Tibial artery (tissue), 4 donors: Measurements from ENCODE around the gene HOPX.

Source experiments
- DNase-seq, 2 donors: peaks; one replicate each; pipeline ENCODE4 v3.0.0-alpha.2; 2019
- H3K27ac ChIP-seq, 2 donors: fragments of 200-600 bp; sonication (generic) in 1 of 2; 1 replicate in 1 of 2; 2 replicates in 1 of 2; pipeline ENCODE4 v1.5.1; 2018 to 2019; ENCODE audit warnings: mild to moderate bottlenecking in 1 of 2
- H3K27me3 ChIP-seq, 2 donors: fragments of 200-600 bp; sonication (generic) in 1 of 2; one replicate each; pipeline versions ENCODE4 v1.5.1 to v1.6.0; 2016 to 2019
- H3K36me3 ChIP-seq, 3 donors: fragments of 200-600 bp; sonication (generic) in 2 of 3; one replicate each; pipeline ENCODE4 v1.5.1; 2016 to 2019; ENCODE audit warnings: mild to moderate bottlenecking in 2 of 3
- H3K4me1 ChIP-seq, 4 donors: fragments of 200-600 bp; sonication (generic) in 2 of 4; 1 replicate in 3 of 4; 2 replicates in 1 of 4; pipeline ENCODE4 v1.5.1; 2016 to 2019
- H3K4me3 ChIP-seq, 2 donors: fragments of 200-600 bp; sonication (generic) in 1 of 2; 1 replicate in 1 of 2; 2 replicates in 1 of 2; pipeline ENCODE4 v1.5.1; 2018 to 2019; ENCODE audit warnings: mild to moderate bottlenecking in 2 of 2
- H3K9me3 ChIP-seq, 3 donors: fragments of 200-600 bp; sonication (generic) in 1 of 3; one replicate each; pipeline ENCODE4 v1.5.1; 2016 to 2019
- intact Hi-C: fragments of 100-400 bp; cut with DNase I; formaldehyde crosslinking; loops from one replicate; pipeline ENCODE4 v1.15.0; 2023; ENCODE audit warnings: low total_unique reads
- TF ChIP-seq, protein P1 (sequence below), 2 experiments: fragments of 200-600 bp in 1 of 2; fragments of 450-650 bp in 1 of 2; IDR thresholded peaks; one replicate each; pipeline ENCODE4 v1.5.1; 2017 to 2019; ENCODE audit warnings: antibody characterized with exemption in 2 of 2, mild to moderate bottlenecking in 1 of 2, moderate library complexity in 1 of 2

HOPX gene

GRCh38 chr4:56692576-56692975 is 11.5 kb upstream of the HOPX start:
- DNase-seq: no peak
- Histone ChIP-seq H3K4me3 (no peak overlapping the region), H3K36me3 (no peaks in the 10 kb centered on the region), H3K4me1 (no peaks in the 10 kb centered on the region), H3K27me3 (no peaks in the 10 kb centered on the region), H3K9me3 (no peaks in the 10 kb centered on the region), H3K27ac (no peak overlapping the region)
- intact Hi-C loops: no loop called here
- TF ChIP-seq, protein P1, sequence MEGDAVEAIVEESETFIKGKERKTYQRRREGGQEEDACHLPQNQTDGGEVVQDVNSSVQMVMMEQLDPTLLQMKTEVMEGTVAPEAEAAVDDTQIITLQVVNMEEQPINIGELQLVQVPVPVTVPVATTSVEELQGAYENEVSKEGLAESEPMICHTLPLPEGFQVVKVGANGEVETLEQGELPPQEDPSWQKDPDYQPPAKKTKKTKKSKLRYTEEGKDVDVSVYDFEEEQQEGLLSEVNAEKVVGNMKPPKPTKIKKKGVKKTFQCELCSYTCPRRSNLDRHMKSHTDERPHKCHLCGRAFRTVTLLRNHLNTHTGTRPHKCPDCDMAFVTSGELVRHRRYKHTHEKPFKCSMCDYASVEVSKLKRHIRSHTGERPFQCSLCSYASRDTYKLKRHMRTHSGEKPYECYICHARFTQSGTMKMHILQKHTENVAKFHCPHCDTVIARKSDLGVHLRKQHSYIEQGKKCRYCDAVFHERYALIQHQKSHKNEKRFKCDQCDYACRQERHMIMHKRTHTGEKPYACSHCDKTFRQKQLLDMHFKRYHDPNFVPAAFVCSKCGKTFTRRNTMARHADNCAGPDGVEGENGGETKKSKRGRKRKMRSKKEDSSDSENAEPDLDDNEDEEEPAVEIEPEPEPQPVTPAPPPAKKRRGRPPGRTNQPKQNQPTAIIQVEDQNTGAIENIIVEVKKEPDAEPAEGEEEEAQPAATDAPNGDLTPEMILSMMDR (IDR thresholded peaks at IDR 0.05): no peak

DNA sequence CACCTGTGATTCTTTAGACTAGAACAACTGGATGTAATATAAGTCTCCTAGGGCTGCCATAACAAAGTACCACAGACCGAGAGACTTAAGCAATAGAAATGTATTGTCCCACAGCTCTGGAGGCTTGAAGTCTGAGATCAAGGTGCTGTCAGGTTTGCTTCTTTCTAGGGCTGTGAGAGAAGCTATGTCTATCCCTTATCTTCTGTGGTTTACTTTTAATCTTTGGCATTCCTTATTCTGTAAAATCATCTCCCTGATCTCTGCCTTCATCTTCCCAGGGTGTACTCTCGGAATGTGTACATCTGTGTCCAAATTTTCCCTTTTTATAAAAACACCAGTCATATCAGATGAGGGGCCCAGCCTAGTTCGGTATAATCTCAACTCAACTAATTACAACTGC is 10.3 kb upstream of the HOPX start:
- Histone ChIP-seq H3K4me3 (no peak overlapping the region), H3K27ac (no peak overlapping the region), H3K27me3 (no peaks in the 10 kb centered on the region), H3K4me1 (no peaks in the 10 kb centered on the region), H3K36me3 (no peaks in the 10 kb centered on the region), H3K9me3 (no peaks in the 10 kb centered on the region)
- DNase-seq: no peak
- intact Hi-C loops: no loop called here
- TF ChIP-seq, protein P1 (IDR thresholded peaks at IDR 0.05): no peak

GRCh38 chr4:56690393-56690792 is 9.3 kb upstream of the HOPX start:
- Histone ChIP-seq H3K27ac (no peak overlapping the region), H3K27me3 (no peaks in the 10 kb centered on the region), H3K36me3 (no peaks in the 10 kb centered on the region), H3K4me1 (no peaks in the 10 kb centered on the region), H3K4me3 (no peak overlapping the region), H3K9me3 (no peaks in the 10 kb centered on the region)
- TF ChIP-seq, protein P1 (IDR thresholded peaks at IDR 0.05): no peak
- no peak for DNase-seq
- intact Hi-C loops: no loop called here

GRCh38 chr4:56689201-56689969 is 8.3 kb upstream of the HOPX start:
- intact Hi-C loops: no loop called here
- TF ChIP-seq, protein P1 (IDR thresholded peaks at IDR 0.05): no peak
- no peak overlapping the region for H3K27ac ChIP-seq

DNA sequence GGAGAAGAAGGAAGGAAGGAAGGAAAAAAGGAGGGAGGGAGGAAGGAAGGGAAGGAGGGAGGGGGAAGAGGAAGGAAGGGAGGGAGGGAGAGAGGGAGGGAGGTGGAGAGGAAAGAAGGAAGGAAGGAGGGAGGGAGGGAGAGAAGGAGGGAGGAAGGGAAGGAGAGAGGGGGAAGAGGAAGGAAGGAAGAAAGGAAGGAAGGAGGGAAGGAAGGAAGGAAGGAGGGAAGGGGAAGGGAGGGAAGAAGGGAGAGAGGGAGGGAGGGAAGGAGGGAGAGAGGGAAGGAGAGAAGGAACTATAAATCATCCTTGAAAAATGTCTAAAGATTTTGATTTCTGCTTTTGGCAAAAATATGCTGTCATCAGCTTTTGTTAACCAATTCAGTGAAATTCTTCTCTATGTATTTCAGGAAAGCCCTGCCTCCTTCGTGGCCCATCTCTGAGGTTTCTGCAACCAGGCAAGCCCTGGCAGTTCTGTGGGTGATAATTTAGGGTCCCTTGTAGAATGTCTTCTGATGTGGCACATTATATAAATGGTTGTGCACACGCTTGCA is 7.1 kb upstream of the HOPX start:
- Histone ChIP-seq H3K36me3 (no peaks in the 10 kb centered on the region), H3K4me3 (no peak overlapping the region), H3K9me3 (no peaks in the 10 kb centered on the region), H3K4me1 (no peaks in the 10 kb centered on the region), H3K27ac (no peak overlapping the region), H3K27me3 (peaks cover 0 to 3% of the 10 kb centered on the region in 2 donors)
- DNase-seq: no peak
- intact Hi-C loops: no loop called here
- TF ChIP-seq, protein P1 (IDR thresholded peaks at IDR 0.05): no peak

More at GRCh38 chr4:56689201-56689969, 8.3 kb upstream of the HOPX start:
- no peak for DNase-seq
- H3K9me3 ChIP-seq: no peaks in the 10 kb centered on the region
- no peak overlapping the region for H3K4me3 ChIP-seq
- H3K36me3 ChIP-seq: no peaks in the 10 kb centered on the region
- no peaks in the 10 kb centered on the region for H3K27me3 ChIP-seq
- H3K4me1 ChIP-seq: no peaks in the 10 kb centered on the region
